ENCODE results near the gene ADAM12. TPM values are rescaled to one million over a fixed set of nuclear protein-coding genes. Genes with fewer than 3 reads are reported as not detected.

The ADAM12 gene
- total and polyA plus RNA-seq, 10 of the 15 experiments (the other 5 are each of a cell fraction or from before 2014, with no cell fraction given) = under 0.01 to 0.62 (median 0.04) TPM; not detected in 5

GRCh38 chr10:126170371-126170770 lies 217.9 kb downstream of the ADAM12 start (continued):
- TF ChIP-seq RAD21 (IDR thresholded peaks at IDR 0.05; ENCODE audit: insufficient read depth, low read depth, low read length) (no peak), MEF2B (IDR thresholded peaks at IDR 0.05; ENCODE audit: partially characterized antibody, poor library complexity, severe bottlenecking) (no peak), FOXK2 (IDR thresholded peaks at IDR 0.05) (no peak), SIN3A (IDR thresholded peaks at IDR 0.05; ENCODE audit: low read depth, low read length) (no peak), TARDBP (IDR thresholded peaks at IDR 0.05; ENCODE audit: borderline replicate concordance) (no peak), LARP7 (IDR thresholded peaks at IDR 0.05) (no peak)

- H3K27me3 ChIP-seq (replicated peaks in 1 of 2; ENCODE audit: control insufficient read depth in 2 of 2, insufficient read depth in 2 of 2, low read length in 1 of 2) = no peaks in the 10 kb centered on the region
- H3K9ac ChIP-seq (ENCODE audit: control insufficient read depth, insufficient read depth, low read length) = no peak overlapping the region
- H3K4me1 ChIP-seq (ENCODE audit: control insufficient read depth, insufficient read depth, low read length) = no peaks in the 10 kb centered on the region
- RAD21 ChIA-PET (ENCODE audit: unreplicated experiment) = no interaction called here
- intact Hi-C loops (cut with micrococcal nuclease; ENCODE audit: unreplicated experiment) = no loop called here
- no peak overlapping the region for H3K4me3 ChIP-seq
- no peaks in the 10 kb centered on the region for H4K20me1 ChIP-seq (ENCODE audit: control insufficient read depth, insufficient read depth)
- BruUV-seq (replicated peaks) = no TSS peak
- 31% methylated on average over 7 of the region's 7 CpGs for WGBS (ENCODE audit: insufficient coverage, insufficient replicate concordance, low lambda C conversion rate, missing lambda C conversion rate)
- no peaks in the 10 kb centered on the region for H3K79me2 ChIP-seq (ENCODE audit: control insufficient read depth, insufficient read depth, low read length)
- in situ Hi-C loops (cut with MboI) = no loop called here
- H3K4me2 ChIP-seq (ENCODE audit: control insufficient read depth, insufficient read depth) = no peak overlapping the region
- no peak for ATAC-seq
- no peak for DNase-seq (ENCODE audit: low read depth, low spot score)
- CTCF ChIA-PET = no interaction called here
- no peaks in the 10 kb centered on the region for H3K36me3 ChIP-seq (ENCODE audit: control insufficient read depth in 2 of 2, insufficient read depth in 2 of 2, low read length in 1 of 2)
- H3K27ac ChIP-seq (ENCODE audit: control insufficient read depth, insufficient read depth) = no peak overlapping the region
- POLR2A ChIA-PET = no interaction called here
- no peak overlapping the region for H2AFZ ChIP-seq (ENCODE audit: control insufficient read depth, low read depth, low read length)
- TF ChIP-seq GATAD2B (conservative IDR thresholded peaks at IDR 0.05; ENCODE audit: low read depth) (no peak), BHLHE40 (IDR thresholded peaks at IDR 0.05; ENCODE audit: borderline replicate concordance in 1 of 2, low read depth in 2 of 2, low read length in 1 of 2) (no peak), CEBPZ (IDR thresholded peaks at IDR 0.05; ENCODE audit: low read depth, low read length) (no peak), PAX8 (IDR thresholded peaks at IDR 0.05) (no peak), KLF5 (IDR thresholded peaks at IDR 0.05; ENCODE audit: partially characterized antibody) (no peak), STAT1 (conservative IDR thresholded peaks at IDR 0.05) (no peak), IRF3 (IDR thresholded peaks at IDR 0.05) (no peak), SP1 (IDR thresholded peaks at IDR 0.05; ENCODE audit: low read depth, low read length) (no peak), FOXK2 (IDR thresholded peaks at IDR 0.05) (no peak), HDAC2 (IDR thresholded peaks at IDR 0.05) (no peak), IRF5 (IDR thresholded peaks at IDR 0.05; ENCODE audit: borderline replicate concordance) (no peak), TCF12 (IDR thresholded peaks at IDR 0.05; ENCODE audit: low read depth, low read length) (no peak), LARP7 (IDR thresholded peaks at IDR 0.05) (no peak), NFXL1 (IDR thresholded peaks at IDR 0.05; ENCODE audit: borderline replicate concordance) (no peak), NBN (IDR thresholded peaks at IDR 0.05) (no peak)
- SMC1A ChIA-PET (ENCODE audit: uncharacterized antibody, unreplicated experiment) = interaction anchor here (0.7 kb wide), 1 partner anchor 41 kb away, joined by 3 read pairs; no protein-coding TSS in a partner anchor
- FAIRE-seq = no peak
- H3K9me3 ChIP-seq (replicated peaks; ENCODE audit: control insufficient read depth, insufficient read depth, low read length) = no peaks in the 10 kb centered on the region
Measured at GRCh38 chr10:126169899-126170298, 218.4 kb downstream of the ADAM12 start.

Data from GM12878 (cell line).